Stimulated activated CD4-positive, alpha-beta T cell treated with anti-CD3 and anti-CD28 coated beads, TNF-alpha, amount 100 ng/mL, for 48 hours (primary cell): ENCODE results near the gene GFOD2.

Experiments used
- DNase-seq, 3 donors: peaks; one replicate each; pipeline ENCODE4 v3.0.0-alpha.2; 2020; ENCODE audit warnings: low read depth in 3 of 3

Gene GFOD2

GRCh38 chr16:67672739-67673662, 46.1 kb downstream of the GFOD2 start:
- DNase-seq = peak in 1 of 3 donors; percentile 53

GRCh38 chr16:67672306-67672705, 46.8 kb downstream of the GFOD2 start:
- no peak for DNase-seq

GRCh38 chr16:67669499-67670101, 49.5 kb downstream of the GFOD2 start:
- DNase-seq = no peak

GRCh38 chr16:67668495-67669157, 50.5 kb downstream of the GFOD2 start:
- DNase-seq = no peak

GRCh38 chr16:67667817-67668494, 51.2 kb downstream of the GFOD2 start:
- peak; percentile 56 to 85 (median 71) for DNase-seq

GRCh38 chr16:67667453-67667816, 51.7 kb downstream of the GFOD2 start:
- DNase-seq = no peak

- peak; percentile 66 to 75 (median 69) for DNase-seq
Observed at GRCh38 chr16:67666559-67667452, 52.3 kb downstream of the GFOD2 start, which contains the start of the genes C16orf86 and ENKD1. Gene C16orf86 (plus strand): TSS chr16:67666814. CDS start chr16:67666971, 157 bp downstream. Gene ENKD1 (minus strand): TSS chr16:67666750. CDS start chr16:67666442, 308 bp downstream.

- no peak for DNase-seq
Observed at GRCh38 chr16:67666032-67666551, 53.0 kb downstream of the GFOD2 start.

- no peak for DNase-seq
Observed at GRCh38 chr16:67665598-67665997, 53.5 kb downstream of the GFOD2 start.

- no peak for DNase-seq
Observed at GRCh38 chr16:67664871-67665270, 54.2 kb downstream of the GFOD2 start.

- DNase-seq = no peak
Observed at GRCh38 chr16:67664258-67664657, 54.9 kb downstream of the GFOD2 start.

GRCh38 chr16:67663877-67664222, 55.3 kb downstream of the GFOD2 start:
- no peak for DNase-seq

GRCh38 chr16:67663151-67663876, 55.8 kb downstream of the GFOD2 start:
- no peak for DNase-seq

- no peak for DNase-seq
Observed at GRCh38 chr16:67662653-67663010, 56.5 kb downstream of the GFOD2 start.

- no peak for DNase-seq
Observed at GRCh38 chr16:67661886-67662652, 57.0 kb downstream of the GFOD2 start.

GRCh38 chr16:67661101-67661761, 57.9 kb downstream of the GFOD2 start:
- no peak for DNase-seq

GRCh38 chr16:67660564-67661028, 58.5 kb downstream of the GFOD2 start, which contains the start of gene PARD6A:
Gene PARD6A (plus strand): TSS chr16:67660960. CDS start chr16:67661039, 79 bp downstream.
- DNase-seq = peak; percentile 94 to 96 (median 95)
